ENCODE data around the gene MAGED2. TPM values are rescaled to one million over a fixed set of nuclear protein-coding genes. Genes with fewer than 3 reads are reported as not detected.

MAGED2 gene
- total RNA-seq, 2 donors from 2014 or later = 261 to 273 TPM

DNA sequence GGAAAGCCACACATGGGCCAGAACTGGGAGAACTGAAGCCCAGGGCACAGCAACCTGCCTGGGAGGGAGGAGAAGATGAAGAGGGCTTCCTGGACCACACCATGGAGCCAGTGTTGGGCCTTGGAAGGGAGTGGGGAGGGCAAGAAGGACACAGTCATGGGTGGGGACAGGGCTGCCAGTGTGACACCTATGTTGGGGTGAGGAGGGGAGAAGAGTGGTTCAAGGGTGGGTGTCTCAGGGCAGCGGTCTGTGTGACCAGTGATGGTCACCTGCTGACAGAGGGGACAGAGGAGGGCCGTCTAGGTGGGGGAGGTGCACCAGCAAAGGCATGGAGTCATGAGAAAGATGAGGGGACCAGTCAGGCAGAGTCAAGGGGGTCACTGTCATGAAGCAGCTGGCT is 13.8 kb downstream of the MAGED2 start:
- Mint-ChIP-seq H3K27me3 (ENCODE audit: insufficient read depth) (no peaks in the 10 kb centered on the region), H3K9me3 (peaks cover 65% of the 10 kb centered on the region), H3K4me3 (no peak overlapping the region), H3K4me1 (no peaks in the 10 kb centered on the region), H3K27ac (no peak overlapping the region), H3K36me3 (ENCODE audit: low read depth) (peaks cover 7% of the 10 kb centered on the region)
- Histone ChIP-seq H3K27me3 (ENCODE audit: control insufficient read depth, insufficient read depth, low read length, poor library complexity, severe bottlenecking) (no peaks in the 10 kb centered on the region), H3K36me3 (ENCODE audit: control insufficient read depth, insufficient read depth, low read length) (peaks cover 3% of the 10 kb centered on the region), H3K9me3 (ENCODE audit: control insufficient read depth, low read length) (no peaks in the 10 kb centered on the region), H3K4me1 (ENCODE audit: control insufficient read depth, insufficient read depth, low read length) (no peaks in the 10 kb centered on the region), H3K9ac (ENCODE audit: extremely low read depth, low read length, poor library complexity, severe bottlenecking) (no peak overlapping the region), H3K27ac (ENCODE audit: low read depth, low read length) (no peak overlapping the region), H3K4me3 (ENCODE audit: low read length) (no peak overlapping the region)
- DNase-seq = peak; percentile 20
- TF ChIP-seq, protein P1, sequence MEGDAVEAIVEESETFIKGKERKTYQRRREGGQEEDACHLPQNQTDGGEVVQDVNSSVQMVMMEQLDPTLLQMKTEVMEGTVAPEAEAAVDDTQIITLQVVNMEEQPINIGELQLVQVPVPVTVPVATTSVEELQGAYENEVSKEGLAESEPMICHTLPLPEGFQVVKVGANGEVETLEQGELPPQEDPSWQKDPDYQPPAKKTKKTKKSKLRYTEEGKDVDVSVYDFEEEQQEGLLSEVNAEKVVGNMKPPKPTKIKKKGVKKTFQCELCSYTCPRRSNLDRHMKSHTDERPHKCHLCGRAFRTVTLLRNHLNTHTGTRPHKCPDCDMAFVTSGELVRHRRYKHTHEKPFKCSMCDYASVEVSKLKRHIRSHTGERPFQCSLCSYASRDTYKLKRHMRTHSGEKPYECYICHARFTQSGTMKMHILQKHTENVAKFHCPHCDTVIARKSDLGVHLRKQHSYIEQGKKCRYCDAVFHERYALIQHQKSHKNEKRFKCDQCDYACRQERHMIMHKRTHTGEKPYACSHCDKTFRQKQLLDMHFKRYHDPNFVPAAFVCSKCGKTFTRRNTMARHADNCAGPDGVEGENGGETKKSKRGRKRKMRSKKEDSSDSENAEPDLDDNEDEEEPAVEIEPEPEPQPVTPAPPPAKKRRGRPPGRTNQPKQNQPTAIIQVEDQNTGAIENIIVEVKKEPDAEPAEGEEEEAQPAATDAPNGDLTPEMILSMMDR (conservative IDR thresholded peaks at IDR 0.05) = no peak
- WGBS, 2 experiments (ENCODE audit: insufficient coverage in 1 of 2, insufficient read length in 1 of 2) = 100% methylated on average over 2 of the region's 2 CpGs; no CpG with 5 or more reads in 1 of the 2 experiments

DNA sequence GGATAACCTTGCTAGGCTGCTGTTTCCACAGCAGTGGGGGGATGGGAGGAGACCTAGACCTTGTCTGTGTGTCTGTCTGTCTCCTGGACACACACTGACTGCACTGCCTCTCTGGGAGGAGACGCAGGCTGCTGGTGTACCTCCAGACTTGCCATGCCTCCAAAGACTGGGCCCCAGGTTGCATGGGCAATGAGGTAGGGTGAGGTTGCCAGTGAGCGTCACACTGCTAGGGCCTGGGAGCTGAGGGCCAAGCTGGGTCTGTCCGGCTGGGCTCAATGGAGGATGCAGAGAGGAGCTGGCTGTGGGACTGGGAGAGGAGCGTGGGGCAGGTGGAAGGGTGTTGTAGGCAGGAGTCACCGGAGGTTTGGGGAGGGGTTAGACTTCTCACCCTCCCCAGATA is 16.6 kb downstream of the MAGED2 start:
- Mint-ChIP-seq H3K4me3 (no peak overlapping the region), H3K27ac (no peak overlapping the region), H3K36me3 (ENCODE audit: low read depth) (no peaks in the 10 kb centered on the region), H3K4me1 (no peaks in the 10 kb centered on the region), H3K9me3 (peaks cover 62% of the 10 kb centered on the region), H3K27me3 (ENCODE audit: insufficient read depth) (no peaks in the 10 kb centered on the region)
- TF ChIP-seq, protein P1 (conservative IDR thresholded peaks at IDR 0.05) = no peak
- Histone ChIP-seq H3K9me3 (ENCODE audit: control insufficient read depth, low read length) (no peaks in the 10 kb centered on the region), H3K36me3 (ENCODE audit: control insufficient read depth, insufficient read depth, low read length) (no peaks in the 10 kb centered on the region), H3K27me3 (ENCODE audit: control insufficient read depth, insufficient read depth, low read length, poor library complexity, severe bottlenecking) (no peaks in the 10 kb centered on the region), H3K4me1 (ENCODE audit: control insufficient read depth, insufficient read depth, low read length) (no peaks in the 10 kb centered on the region), H3K27ac (ENCODE audit: low read depth, low read length) (no peak overlapping the region), H3K9ac (ENCODE audit: extremely low read depth, low read length, poor library complexity, severe bottlenecking) (no peak overlapping the region), H3K4me3 (ENCODE audit: low read length) (no peak overlapping the region)
- DNase-seq = no peak
- WGBS, 2 experiments (ENCODE audit: insufficient coverage in 1 of 2, insufficient read length in 1 of 2) = 100% methylated on average over 2 of the region's 5 CpGs; no CpG with 5 or more reads in 1 of the 2 experiments

DNA sequence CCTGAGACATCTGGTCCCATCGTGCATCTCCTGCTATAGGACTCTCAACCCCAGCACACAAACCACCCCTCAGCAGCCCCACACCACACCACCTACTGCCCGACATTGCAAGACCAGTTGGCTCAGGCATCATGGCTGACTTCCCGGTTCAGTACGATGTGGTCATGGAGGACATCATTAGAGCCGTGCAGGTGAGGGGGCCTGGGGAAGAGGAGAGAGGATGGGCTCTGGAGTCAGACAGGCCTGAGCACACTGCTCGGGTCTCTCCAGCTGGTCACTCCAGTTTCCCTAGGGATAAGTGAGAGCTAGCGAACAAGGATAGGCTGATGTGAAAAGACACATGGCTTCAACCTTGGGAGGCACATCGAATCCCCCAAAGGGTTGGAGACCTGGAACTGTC is 17.2 kb downstream of the MAGED2 start:
- no peaks in the 10 kb centered on the region for H3K4me1 Mint-ChIP-seq
- H3K4me3 Mint-ChIP-seq = no peak overlapping the region
- Histone ChIP-seq H3K9ac (ENCODE audit: extremely low read depth, low read length, poor library complexity, severe bottlenecking) (no peak overlapping the region), H3K36me3 (ENCODE audit: control insufficient read depth, insufficient read depth, low read length) (no peaks in the 10 kb centered on the region), H3K9me3 (ENCODE audit: control insufficient read depth, low read length) (no peaks in the 10 kb centered on the region), H3K27me3 (ENCODE audit: control insufficient read depth, insufficient read depth, low read length, poor library complexity, severe bottlenecking) (no peaks in the 10 kb centered on the region), H3K4me3 (ENCODE audit: low read length) (no peak overlapping the region), H3K4me1 (ENCODE audit: control insufficient read depth, insufficient read depth, low read length) (no peaks in the 10 kb centered on the region), H3K27ac (ENCODE audit: low read depth, low read length) (no peak overlapping the region)
- H3K27ac Mint-ChIP-seq = no peak overlapping the region
- no peak for DNase-seq
- TF ChIP-seq, protein P1 (conservative IDR thresholded peaks at IDR 0.05) = no peak
- no peaks in the 10 kb centered on the region for H3K36me3 Mint-ChIP-seq (ENCODE audit: low read depth)
- 92% methylated on average over 8 of the region's 8 CpGs; no CpG with 5 or more reads in 1 of the 2 experiments for WGBS, 2 experiments (ENCODE audit: insufficient coverage in 1 of 2, insufficient read length in 1 of 2)
- no peaks in the 10 kb centered on the region for H3K27me3 Mint-ChIP-seq (ENCODE audit: insufficient read depth)
- peaks cover 62% of the 10 kb centered on the region for H3K9me3 Mint-ChIP-seq
